GM23338 (cell line): ENCODE results near the gene IFI27. TPM values are rescaled to one million over a fixed set of nuclear protein-coding genes. Genes with fewer than 3 reads are reported as not detected.

Source experiments
- ATAC-seq: fragments of 200-7000 bp; cut with Tn5 transposase; 3 replicates; pipeline ENCODE4 v1.9.1; 2020
- DNase-seq: peaks from one replicate; pipeline ENCODE4 v3.0.0-alpha.2; 2015; ENCODE audit warnings: low spot score
- H2AFZ ChIP-seq: fragments of 200-600 bp; sonication (generic); 2 replicates; pipeline ENCODE4 v1.8.0; 2016; ENCODE audit warnings: antibody characterized with exemption, mild to moderate bottlenecking, moderate library complexity
- H3F3A ChIP-seq: fragments of 200-600 bp; sonication (generic); replicated peaks from 2 replicates; pipeline ENCODE4 v1.8.0; 2017; ENCODE audit warnings: antibody characterized with exemption, mixed run types, low read depth
- H3K27ac ChIP-seq: fragments of 200-600 bp; sonication (generic); 2 replicates; pipeline ENCODE4 v1.6.1; 2016; ENCODE audit warnings: low read depth
- H3K27me3 ChIP-seq: fragments of 200-600 bp; sonication (generic); 2 replicates; pipeline ENCODE4 v1.8.0; 2016; ENCODE audit warnings: mild to moderate bottlenecking, mixed run types, moderate library complexity; ENCODE audit not compliant: insufficient read depth
- H3K36me3 ChIP-seq: fragments of 200-600 bp; sonication (generic); 2 replicates; pipeline ENCODE4 v1.8.0; 2016; ENCODE audit warnings: mild to moderate bottlenecking; ENCODE audit not compliant: insufficient read depth
- H3K4me1 ChIP-seq: fragments of 200-600 bp; sonication (generic); 2 replicates; pipeline ENCODE4 v1.8.0; 2016; ENCODE audit warnings: mild to moderate bottlenecking, moderate library complexity; ENCODE audit not compliant: insufficient read depth
- H3K4me2 ChIP-seq: fragments of 200-600 bp; sonication (generic); 2 replicates; pipeline ENCODE4 v1.7.1; 2017; ENCODE audit warnings: mixed run types
- H3K4me3 ChIP-seq: fragments of 200-600 bp; sonication (generic); 2 replicates; pipeline ENCODE4 v1.6.1; 2016; ENCODE audit warnings: mixed run types
- H3K79me2 ChIP-seq: fragments of 200-600 bp; sonication (generic); replicated peaks from 2 replicates; pipeline ENCODE4 v1.8.0; 2017; ENCODE audit warnings: mild to moderate bottlenecking; ENCODE audit not compliant: insufficient read depth
- H3K9me2 ChIP-seq: fragments of 200-600 bp; sonication (generic); 2 replicates; pipeline ENCODE4 v1.8.0; 2017; ENCODE audit not compliant: insufficient read depth
- H4K20me1 ChIP-seq: fragments of 200-600 bp; sonication (generic); replicated peaks from 2 replicates; pipeline ENCODE4 v1.8.0; 2017; ENCODE audit warnings: mild to moderate bottlenecking; ENCODE audit not compliant: insufficient read depth
- H3K27ac Mint-ChIP-seq: 2 replicates; pipeline ENCODE4 v1.8.0; 2020; ENCODE audit warnings: inconsistent platforms, mild to moderate bottlenecking, moderate library complexity, mixed read lengths
- H3K27me3 Mint-ChIP-seq: 3 replicates; pipeline ENCODE4 v1.8.0; 2022; ENCODE audit warnings: low read depth, mild to moderate bottlenecking, moderate library complexity, mixed read lengths, inconsistent platforms; ENCODE audit not compliant: insufficient read depth, poor library complexity
- H3K36me3 Mint-ChIP-seq: 3 replicates; pipeline ENCODE4 v1.8.0; 2021; ENCODE audit warnings: low read depth, mild to moderate bottlenecking, inconsistent platforms, moderate library complexity, mixed read lengths
- H3K4me1 Mint-ChIP-seq: 3 replicates; pipeline ENCODE4 v1.8.0; 2020; ENCODE audit warnings: mild to moderate bottlenecking, inconsistent platforms, mixed read lengths
- H3K4me3 Mint-ChIP-seq: 3 replicates; pipeline ENCODE4 v1.8.0; 2021; ENCODE audit warnings: moderate library complexity, mild to moderate bottlenecking, inconsistent platforms, mixed read lengths
- H3K9me3 Mint-ChIP-seq: 3 replicates; pipeline ENCODE4 v1.8.0; 2020; ENCODE audit warnings: moderate library complexity, mild to moderate bottlenecking, inconsistent platforms, mixed read lengths
- CREB1 ChIP-seq: fragments of 250-450 bp; sonication (Bioruptor Pico); IDR thresholded peaks from 2 replicates; pipeline ENCODE4 v1.5.0; 2020; ENCODE audit warnings: low read depth, mild to moderate bottlenecking, moderate library complexity
- EZH2 ChIP-seq: fragments of 200-600 bp; sonication (generic); IDR thresholded peaks from one replicate; pipeline ENCODE4 v1.8.0; 2017; ENCODE audit warnings: antibody characterized with exemption, mild to moderate bottlenecking, low read depth; ENCODE audit not compliant: unreplicated experiment
- EZH2phosphoT487 ChIP-seq: fragments of 200-600 bp; sonication (generic); IDR thresholded peaks from one replicate; pipeline ENCODE4 v1.8.1; 2018; ENCODE audit warnings: antibody characterized with exemption; ENCODE audit not compliant: unreplicated experiment
- JUNB ChIP-seq: IDR thresholded peaks from one replicate; pipeline ENCODE4 v1.6.1; 2016; ENCODE audit warnings: antibody characterized with exemption; ENCODE audit not compliant: unreplicated experiment
- NANOG ChIP-seq: IDR thresholded peaks from 2 replicates; pipeline ENCODE4 v1.6.1; 2016; ENCODE audit warnings: antibody characterized with exemption, borderline replicate concordance
- POLR2AphosphoS5 ChIP-seq: IDR thresholded peaks from 2 replicates; pipeline ENCODE4 v1.6.1; 2016; ENCODE audit warnings: antibody characterized with exemption, low read depth
- STAT1 ChIP-seq: IDR thresholded peaks from one replicate; pipeline ENCODE4 v1.6.1; 2016; ENCODE audit warnings: antibody characterized with exemption; ENCODE audit not compliant: unreplicated experiment
- ZNF114 ChIP-seq: fragments of 250-450 bp; sonication (Bioruptor Pico); IDR thresholded peaks from 2 replicates; pipeline ENCODE4 v1.5.0; 2020; ENCODE audit warnings: mild to moderate bottlenecking, moderate library complexity
- ZNF331 ChIP-seq: fragments of 250-450 bp; sonication (Bioruptor Pico); IDR thresholded peaks from 2 replicates; pipeline ENCODE4 v1.5.0; 2020; ENCODE audit warnings: low read depth, mild to moderate bottlenecking, moderate library complexity
- polyA plus RNA-seq: library from polyadenylated mRNA; unstranded; fragments of >200 nt; fragmentation: Nextera tagmentation; extraction: Ambion mirVana; gene quantifications from 2 replicates; pipeline ENCODE4 v1.2.1, GENCODE V29; 2016
- total RNA-seq: library from RNA; depleted of rRNA; stranded (reverse); fragments of >200 nt; shearing (Covaris generic); gene quantifications from 2 replicates; pipeline ENCODE4 v1.2.3, GENCODE V29; 2014
- TF ChIP-seq, protein P1 (sequence below): fragments of 250-450 bp; sonication (Bioruptor Pico); IDR thresholded peaks from 2 replicates; pipeline ENCODE4 v1.5.0; 2020; ENCODE audit warnings: mild to moderate bottlenecking, moderate library complexity
- TF ChIP-seq, protein P2 (sequence below): IDR thresholded peaks from one replicate; pipeline ENCODE4 v1.6.1; 2018; ENCODE audit warnings: antibody characterized with exemption; ENCODE audit not compliant: unreplicated experiment
- TF ChIP-seq, protein P3 (sequence below): IDR thresholded peaks from 2 replicates; pipeline ENCODE4 v1.6.1; 2016; ENCODE audit warnings: antibody characterized with exemption
- TF ChIP-seq, protein P4 (sequence below), 2 experiments: fragments of 200-600 bp in 1 of 2; sonication (generic) in 1 of 2; conservative IDR thresholded peaks; 2 replicates each; pipeline versions ENCODE4 v1.5.1 to v1.6.1; 2016 to 2017; ENCODE audit warnings: antibody characterized with exemption in 2 of 2, low read depth in 2 of 2, mild to moderate bottlenecking in 2 of 2, moderate library complexity in 1 of 2

The IFI27 gene
- total and polyA plus RNA-seq, 2 experiments from 2014 or later, result 0.49 to 1.2 TPM

DNA sequence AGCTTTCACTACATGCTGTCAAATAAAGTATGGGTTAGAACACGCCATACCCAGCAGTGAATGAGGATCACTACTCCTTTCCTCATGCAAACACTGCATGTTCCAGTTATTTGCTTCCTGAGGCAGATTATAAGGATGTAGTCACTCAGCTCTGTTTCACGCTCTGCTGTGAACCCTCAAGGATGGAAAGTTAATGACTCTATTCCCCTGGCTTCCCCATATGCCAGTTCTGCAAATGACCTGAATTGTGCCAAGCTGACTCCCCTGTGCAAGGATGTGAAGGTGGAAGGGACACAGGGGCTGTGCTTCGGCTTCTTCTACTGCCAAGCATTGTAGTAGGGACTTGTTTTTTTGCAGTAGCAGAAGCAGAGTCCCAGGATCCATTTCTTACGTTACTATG, 22.6 kb upstream of the IFI27 start:
- H3F3A ChIP-seq, result no peaks in the 10 kb centered on the region
- no peak overlapping the region for H3K4me2 ChIP-seq
- DNase-seq (no peak), ATAC-seq (no peak)
- TF ChIP-seq POLR2AphosphoS5 (no peak), STAT1 (no peak), ZNF331 (CRISPR knock-in tag) (no peak), EZH2phosphoT487 (no peak), JUNB (no peak), ZNF114 (no peak), NANOG (no peak), CREB1 (CRISPR knock-in tag) (no peak), EZH2 (no peak)
- TF ChIP-seq, protein P1, sequence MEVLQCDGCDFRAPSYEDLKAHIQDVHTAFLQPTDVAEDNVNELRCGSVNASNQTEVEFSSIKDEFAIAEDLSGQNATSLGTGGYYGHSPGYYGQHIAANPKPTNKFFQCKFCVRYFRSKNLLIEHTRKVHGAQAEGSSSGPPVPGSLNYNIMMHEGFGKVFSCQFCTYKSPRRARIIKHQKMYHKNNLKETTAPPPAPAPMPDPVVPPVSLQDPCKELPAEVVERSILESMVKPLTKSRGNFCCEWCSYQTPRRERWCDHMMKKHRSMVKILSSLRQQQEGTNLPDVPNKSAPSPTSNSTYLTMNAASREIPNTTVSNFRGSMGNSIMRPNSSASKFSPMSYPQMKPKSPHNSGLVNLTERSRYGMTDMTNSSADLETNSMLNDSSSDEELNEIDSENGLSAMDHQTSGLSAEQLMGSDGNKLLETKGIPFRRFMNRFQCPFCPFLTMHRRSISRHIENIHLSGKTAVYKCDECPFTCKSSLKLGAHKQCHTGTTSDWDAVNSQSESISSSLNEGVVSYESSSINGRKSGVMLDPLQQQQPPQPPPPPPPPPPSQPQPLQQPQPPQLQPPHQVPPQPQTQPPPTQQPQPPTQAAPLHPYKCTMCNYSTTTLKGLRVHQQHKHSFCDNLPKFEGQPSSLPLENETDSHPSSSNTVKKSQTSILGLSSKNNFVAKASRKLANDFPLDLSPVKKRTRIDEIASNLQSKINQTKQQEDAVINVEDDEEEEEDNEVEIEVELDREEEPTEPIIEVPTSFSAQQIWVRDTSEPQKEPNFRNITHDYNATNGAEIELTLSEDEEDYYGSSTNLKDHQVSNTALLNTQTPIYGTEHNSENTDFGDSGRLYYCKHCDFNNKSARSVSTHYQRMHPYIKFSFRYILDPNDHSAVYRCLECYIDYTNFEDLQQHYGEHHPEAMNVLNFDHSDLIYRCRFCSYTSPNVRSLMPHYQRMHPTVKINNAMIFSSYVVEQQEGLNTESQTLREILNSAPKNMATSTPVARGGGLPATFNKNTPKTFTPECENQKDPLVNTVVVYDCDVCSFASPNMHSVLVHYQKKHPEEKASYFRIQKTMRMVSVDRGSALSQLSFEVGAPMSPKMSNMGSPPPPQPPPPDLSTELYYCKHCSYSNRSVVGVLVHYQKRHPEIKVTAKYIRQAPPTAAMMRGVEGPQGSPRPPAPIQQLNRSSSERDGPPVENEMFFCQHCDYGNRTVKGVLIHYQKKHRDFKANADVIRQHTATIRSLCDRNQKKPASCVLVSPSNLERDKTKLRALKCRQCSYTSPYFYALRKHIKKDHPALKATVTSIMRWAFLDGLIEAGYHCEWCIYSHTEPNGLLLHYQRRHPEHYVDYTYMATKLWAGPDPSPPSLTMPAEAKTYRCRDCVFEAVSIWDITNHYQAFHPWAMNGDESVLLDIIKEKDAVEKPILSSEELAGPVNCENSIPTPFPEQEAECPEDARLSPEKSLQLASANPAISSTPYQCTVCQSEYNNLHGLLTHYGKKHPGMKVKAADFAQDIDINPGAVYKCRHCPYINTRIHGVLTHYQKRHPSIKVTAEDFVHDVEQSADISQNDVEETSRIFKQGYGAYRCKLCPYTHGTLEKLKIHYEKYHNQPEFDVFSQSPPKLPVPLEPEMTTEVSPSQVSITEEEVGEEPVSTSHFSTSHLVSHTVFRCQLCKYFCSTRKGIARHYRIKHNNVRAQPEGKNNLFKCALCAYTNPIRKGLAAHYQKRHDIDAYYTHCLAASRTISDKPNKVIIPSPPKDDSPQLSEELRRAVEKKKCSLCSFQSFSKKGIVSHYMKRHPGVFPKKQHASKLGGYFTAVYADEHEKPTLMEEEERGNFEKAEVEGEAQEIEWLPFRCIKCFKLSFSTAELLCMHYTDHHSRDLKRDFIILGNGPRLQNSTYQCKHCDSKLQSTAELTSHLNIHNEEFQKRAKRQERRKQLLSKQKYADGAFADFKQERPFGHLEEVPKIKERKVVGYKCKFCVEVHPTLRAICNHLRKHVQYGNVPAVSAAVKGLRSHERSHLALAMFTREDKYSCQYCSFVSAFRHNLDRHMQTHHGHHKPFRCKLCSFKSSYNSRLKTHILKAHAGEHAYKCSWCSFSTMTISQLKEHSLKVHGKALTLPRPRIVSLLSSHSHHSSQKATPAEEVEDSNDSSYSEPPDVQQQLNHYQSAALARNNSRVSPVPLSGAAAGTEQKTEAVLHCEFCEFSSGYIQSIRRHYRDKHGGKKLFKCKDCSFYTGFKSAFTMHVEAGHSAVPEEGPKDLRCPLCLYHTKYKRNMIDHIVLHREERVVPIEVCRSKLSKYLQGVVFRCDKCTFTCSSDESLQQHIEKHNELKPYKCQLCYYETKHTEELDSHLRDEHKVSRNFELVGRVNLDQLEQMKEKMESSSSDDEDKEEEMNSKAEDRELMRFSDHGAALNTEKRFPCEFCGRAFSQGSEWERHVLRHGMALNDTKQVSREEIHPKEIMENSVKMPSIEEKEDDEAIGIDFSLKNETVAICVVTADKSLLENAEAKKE (CRISPR knock-in tag), result no peak
- TF ChIP-seq, protein P2, sequence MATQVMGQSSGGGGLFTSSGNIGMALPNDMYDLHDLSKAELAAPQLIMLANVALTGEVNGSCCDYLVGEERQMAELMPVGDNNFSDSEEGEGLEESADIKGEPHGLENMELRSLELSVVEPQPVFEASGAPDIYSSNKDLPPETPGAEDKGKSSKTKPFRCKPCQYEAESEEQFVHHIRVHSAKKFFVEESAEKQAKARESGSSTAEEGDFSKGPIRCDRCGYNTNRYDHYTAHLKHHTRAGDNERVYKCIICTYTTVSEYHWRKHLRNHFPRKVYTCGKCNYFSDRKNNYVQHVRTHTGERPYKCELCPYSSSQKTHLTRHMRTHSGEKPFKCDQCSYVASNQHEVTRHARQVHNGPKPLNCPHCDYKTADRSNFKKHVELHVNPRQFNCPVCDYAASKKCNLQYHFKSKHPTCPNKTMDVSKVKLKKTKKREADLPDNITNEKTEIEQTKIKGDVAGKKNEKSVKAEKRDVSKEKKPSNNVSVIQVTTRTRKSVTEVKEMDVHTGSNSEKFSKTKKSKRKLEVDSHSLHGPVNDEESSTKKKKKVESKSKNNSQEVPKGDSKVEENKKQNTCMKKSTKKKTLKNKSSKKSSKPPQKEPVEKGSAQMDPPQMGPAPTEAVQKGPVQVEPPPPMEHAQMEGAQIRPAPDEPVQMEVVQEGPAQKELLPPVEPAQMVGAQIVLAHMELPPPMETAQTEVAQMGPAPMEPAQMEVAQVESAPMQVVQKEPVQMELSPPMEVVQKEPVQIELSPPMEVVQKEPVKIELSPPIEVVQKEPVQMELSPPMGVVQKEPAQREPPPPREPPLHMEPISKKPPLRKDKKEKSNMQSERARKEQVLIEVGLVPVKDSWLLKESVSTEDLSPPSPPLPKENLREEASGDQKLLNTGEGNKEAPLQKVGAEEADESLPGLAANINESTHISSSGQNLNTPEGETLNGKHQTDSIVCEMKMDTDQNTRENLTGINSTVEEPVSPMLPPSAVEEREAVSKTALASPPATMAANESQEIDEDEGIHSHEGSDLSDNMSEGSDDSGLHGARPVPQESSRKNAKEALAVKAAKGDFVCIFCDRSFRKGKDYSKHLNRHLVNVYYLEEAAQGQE, result no peak
- TF ChIP-seq, protein P3, sequence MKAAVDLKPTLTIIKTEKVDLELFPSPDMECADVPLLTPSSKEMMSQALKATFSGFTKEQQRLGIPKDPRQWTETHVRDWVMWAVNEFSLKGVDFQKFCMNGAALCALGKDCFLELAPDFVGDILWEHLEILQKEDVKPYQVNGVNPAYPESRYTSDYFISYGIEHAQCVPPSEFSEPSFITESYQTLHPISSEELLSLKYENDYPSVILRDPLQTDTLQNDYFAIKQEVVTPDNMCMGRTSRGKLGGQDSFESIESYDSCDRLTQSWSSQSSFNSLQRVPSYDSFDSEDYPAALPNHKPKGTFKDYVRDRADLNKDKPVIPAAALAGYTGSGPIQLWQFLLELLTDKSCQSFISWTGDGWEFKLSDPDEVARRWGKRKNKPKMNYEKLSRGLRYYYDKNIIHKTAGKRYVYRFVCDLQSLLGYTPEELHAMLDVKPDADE, result no peak
- TF ChIP-seq, protein P4, sequence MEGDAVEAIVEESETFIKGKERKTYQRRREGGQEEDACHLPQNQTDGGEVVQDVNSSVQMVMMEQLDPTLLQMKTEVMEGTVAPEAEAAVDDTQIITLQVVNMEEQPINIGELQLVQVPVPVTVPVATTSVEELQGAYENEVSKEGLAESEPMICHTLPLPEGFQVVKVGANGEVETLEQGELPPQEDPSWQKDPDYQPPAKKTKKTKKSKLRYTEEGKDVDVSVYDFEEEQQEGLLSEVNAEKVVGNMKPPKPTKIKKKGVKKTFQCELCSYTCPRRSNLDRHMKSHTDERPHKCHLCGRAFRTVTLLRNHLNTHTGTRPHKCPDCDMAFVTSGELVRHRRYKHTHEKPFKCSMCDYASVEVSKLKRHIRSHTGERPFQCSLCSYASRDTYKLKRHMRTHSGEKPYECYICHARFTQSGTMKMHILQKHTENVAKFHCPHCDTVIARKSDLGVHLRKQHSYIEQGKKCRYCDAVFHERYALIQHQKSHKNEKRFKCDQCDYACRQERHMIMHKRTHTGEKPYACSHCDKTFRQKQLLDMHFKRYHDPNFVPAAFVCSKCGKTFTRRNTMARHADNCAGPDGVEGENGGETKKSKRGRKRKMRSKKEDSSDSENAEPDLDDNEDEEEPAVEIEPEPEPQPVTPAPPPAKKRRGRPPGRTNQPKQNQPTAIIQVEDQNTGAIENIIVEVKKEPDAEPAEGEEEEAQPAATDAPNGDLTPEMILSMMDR (conservative IDR thresholded peaks at IDR 0.05; ENCODE audit: low read depth in 2 of 2), result no peak
- H3K27me3 ChIP-seq, result no peaks in the 10 kb centered on the region
- no peak overlapping the region for H2AFZ ChIP-seq
- no peaks in the 10 kb centered on the region for H3K36me3 ChIP-seq
- no peak overlapping the region for H3K27ac ChIP-seq
- no peaks in the 10 kb centered on the region for H3K4me1 ChIP-seq
- H3K9me2 ChIP-seq, result no peaks in the 10 kb centered on the region
- H3K4me3 Mint-ChIP-seq, result no peak overlapping the region
- no peak overlapping the region for H3K4me3 ChIP-seq
- no peaks in the 10 kb centered on the region for H3K36me3 Mint-ChIP-seq
- H3K27me3 Mint-ChIP-seq, result no peaks in the 10 kb centered on the region
- no peaks in the 10 kb centered on the region; the same call in 2 of the 3 replicates for H3K9me3 Mint-ChIP-seq
- no peaks in the 10 kb centered on the region for H4K20me1 ChIP-seq
- H3K27ac Mint-ChIP-seq, result no peak overlapping the region
- H3K79me2 ChIP-seq, result no peaks in the 10 kb centered on the region
- no peaks in the 10 kb centered on the region; the same call in 2 of the 3 replicates for H3K4me1 Mint-ChIP-seq
